DMS 273 treated with DMSO at 0.1 percent for 48 hours (cell line): ENCODE data around the gene LYSMD3.
"Not testable (repeated sequence)": the region's sequence is repeated elsewhere in the genome, so short reads cannot be mapped to it uniquely, and the experiment has no call there.

Source experiments
- DNase-seq: peaks from one replicate; lab custom pipeline; 2025; lab: John Stamatoyannopoulos, UW

LYSMD3 gene

DNA sequence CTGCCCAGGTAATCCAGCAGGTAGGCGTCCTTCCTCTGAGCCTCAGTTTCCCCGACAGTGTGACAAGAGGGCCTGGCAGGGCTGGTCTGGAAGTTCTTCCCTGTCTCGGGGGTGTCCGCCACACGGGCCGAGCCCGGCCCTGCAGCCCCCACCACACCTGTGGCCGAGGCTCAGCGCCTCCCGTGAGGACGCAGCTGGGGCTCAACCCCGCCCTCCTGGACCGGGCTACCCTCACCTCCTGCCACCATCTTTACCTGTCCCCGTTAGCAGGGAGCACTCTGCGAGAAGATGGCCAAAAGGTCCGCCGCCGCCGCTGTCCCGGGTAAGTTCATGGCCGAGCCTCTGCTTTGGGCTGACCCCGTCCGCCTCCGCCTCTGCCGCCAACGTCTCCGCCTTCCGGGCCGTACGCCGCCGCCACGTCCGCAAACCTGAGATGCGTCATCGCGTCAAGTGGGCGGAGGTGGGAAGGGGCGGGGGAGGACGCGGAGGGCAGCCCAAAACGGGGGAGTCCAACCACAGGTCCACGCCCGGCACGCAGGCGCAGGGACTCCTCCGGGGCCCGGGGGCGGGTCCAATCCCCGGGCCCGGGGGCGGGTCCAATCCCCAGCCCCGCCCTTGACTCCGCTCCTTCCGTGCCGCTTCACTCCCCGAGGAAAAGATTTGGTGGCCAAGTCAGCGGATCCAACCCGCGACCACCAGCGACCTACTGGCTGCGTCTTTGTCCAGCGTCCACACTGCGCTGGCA lies at the start of gene LYSMD3:
Gene LYSMD3, minus strand, starts transcription at position 391 of the 745 bp plus-strand sequence. CDS start 4,295 bp downstream, outside the sequence.
- peak; percentile 91 for DNase-seq

DNA sequence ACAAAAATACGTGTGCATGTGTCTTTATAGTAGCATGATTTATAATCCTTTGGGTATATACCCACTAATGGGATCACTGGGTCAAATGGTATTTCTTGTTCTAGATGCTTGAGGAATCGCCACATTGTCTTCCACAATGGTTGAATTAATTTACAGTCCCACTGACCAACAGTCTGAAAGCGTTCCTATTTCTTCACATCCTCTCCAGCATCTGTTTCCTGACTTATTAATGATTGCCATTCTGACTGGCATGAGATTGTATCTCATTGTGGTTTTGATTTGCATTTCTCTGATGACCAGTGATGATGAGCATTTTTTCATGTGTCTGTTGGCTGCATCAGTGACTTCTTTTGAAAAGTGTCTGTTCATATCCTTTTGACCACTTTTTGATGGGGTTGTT lies 47.2 kb upstream of the LYSMD3 start:
- not testable (repeated sequence) for DNase-seq

DNA sequence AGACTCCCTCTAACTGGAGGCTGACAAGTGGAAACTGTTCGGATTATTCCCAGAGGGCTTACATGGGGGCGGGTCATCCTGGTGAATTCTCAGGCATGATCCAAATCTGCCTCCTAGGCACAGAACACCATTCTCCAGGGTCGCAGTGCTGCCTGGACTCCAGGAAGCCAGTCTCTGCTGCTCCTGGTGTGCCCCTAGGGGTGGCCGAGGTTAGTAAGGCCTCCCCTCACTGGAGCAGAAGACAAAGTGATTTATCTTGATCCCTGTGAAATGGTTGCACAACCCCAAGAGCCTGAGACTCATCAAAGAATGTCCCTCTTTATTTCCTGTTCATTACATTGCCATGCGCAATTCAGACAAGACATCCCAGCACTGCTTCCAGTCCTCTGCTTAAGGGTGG lies 46.3 kb upstream of the LYSMD3 start:
- DNase-seq = no peak

DNA sequence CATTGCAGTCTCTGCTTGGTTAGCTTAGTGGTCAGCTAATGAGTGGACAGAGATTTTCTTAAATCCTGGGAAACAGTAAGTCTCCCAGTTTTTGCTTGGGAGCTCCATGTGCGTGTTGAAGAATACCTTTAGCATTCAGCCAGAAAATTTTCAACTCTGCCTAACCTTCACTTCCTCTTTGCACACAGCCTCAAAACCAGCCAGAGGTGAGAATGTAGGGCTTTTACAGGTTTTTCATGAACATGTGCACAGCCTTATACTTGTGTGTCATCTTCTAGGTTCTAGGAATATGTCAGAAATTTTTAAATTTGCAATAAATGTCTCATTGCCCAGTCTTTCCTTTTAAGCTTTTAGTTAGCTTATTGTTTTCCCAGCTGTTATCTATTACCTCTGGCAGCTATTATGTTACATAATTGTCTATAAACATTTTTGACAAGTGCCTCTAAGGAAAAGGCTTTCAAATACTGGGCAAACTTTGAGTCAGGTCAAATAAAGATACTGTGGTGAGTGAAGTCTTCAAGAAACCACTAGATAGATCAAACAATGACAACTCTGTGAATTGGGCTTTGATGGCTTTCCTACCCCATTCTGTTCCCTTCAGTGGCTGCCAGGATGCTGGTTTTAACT lies 41.9 kb upstream of the LYSMD3 start:
- DNase-seq = no peak

DNA sequence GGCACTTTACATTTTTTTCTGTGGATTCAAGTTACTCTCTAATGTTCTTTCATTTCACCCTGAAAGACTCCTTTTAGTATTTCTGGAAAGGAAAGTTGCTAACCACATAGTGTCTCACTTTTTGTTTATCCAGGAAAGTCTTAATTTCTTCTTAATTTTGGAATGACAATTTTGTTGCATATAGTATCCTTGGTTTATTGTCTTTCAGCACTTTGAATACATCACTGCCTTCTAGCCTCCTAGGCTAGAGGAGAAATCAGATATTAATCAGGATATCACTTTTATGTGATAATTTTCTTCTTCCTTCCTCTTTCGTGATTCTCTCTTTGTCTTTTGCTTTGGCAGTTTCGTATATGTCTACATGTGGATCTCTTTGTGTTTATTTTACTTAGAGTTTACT lies 40.6 kb upstream of the LYSMD3 start:
- no peak for DNase-seq

DNA sequence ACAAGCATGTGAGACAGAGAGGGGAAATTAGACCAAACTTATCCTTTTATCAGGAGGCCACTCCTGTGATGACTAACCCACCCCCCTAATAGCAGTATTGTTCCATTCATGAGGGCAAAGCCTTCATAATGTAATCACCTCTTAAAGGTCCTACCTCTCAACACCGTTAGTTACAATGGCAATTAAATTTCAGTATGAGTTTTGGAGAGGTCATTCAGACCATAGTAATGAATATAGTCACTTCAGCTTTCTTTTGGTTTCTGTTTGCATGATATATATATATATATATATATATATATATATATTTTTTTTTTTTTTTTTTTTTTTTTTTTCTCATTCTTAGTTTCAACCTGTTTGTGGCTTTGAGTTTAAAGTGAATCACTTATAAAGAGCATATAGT lies 39.7 kb upstream of the LYSMD3 start:
- no peak for DNase-seq

DNA sequence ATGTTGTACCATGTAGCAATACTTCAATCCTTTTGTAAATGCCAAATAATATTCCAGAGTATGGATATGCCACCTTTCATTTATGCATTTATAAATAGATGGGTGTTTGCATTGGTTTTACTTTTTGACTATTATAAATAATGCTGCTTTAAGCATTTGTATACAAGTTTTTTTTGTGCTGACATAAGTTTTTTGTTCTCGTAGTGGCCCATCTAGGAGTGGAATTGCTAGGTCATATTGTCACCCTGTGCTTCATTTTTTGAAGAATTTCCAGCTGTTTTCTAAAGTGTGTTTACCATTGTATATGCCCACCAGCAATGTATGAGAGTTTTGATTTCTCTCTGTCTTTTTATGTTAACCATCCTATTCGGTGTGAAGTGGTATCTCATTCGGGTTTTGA lies 36.1 kb upstream of the LYSMD3 start:
- no peak for DNase-seq

DNA sequence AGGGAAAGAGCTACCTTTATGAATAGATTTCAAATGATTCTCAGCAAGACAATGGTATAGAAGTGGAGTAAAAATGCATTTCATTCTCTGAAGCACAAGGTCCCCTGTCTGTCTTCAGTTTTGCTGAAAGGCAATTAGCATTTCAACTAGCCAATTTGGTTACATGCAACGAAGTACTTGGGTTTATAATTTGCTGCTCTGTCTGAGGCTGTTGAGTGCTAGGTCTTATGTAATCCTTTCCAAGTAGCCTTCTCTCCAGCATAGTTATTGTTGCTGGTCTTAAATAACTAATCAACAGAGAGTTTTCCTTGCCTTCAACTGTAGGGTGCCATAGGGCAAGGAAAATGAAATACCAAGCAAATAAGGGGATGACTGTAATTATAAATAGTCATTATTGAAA lies 33.7 kb upstream of the LYSMD3 start:
- peak; percentile 82 for DNase-seq

DNA sequence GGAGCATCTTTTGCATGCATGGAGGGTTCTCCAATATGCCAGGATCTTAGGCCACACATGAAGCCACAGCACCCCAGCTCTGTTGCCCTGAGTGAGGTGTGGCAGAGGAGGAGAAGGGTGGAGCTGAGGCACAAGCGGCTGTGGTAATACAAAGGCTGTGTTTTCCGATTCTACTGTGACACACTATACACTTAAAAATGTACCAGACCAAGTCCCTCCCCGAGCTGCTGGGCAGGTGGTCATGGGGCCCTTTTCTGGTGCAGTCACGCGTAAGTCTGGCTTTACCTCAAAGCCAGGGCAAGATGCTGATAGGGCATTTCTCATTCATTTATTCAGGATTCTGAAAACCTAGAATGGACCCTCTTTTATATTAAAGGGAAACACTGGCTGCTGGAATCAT lies 33.0 kb upstream of the LYSMD3 start:
- DNase-seq = peak; percentile 57

DNA sequence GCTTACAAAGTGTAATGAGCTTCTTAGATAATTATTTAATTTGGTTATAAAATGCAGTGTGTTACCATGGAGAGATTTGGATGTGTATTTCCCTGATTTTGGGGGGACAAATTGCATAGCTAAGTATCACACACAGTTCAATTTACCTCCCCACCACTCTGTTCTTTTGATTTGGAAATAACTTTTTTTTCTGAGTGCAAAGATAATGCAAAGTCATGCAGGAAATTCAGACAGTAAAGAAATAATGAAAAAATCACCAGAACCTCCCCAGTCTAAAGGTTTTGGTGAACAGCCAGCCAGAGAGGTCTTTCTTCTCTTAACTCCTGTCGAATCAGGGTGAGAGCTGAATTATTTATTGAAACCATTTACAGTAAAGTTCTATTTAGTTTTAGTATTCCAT lies 32.4 kb upstream of the LYSMD3 start:
- no peak for DNase-seq

DNA sequence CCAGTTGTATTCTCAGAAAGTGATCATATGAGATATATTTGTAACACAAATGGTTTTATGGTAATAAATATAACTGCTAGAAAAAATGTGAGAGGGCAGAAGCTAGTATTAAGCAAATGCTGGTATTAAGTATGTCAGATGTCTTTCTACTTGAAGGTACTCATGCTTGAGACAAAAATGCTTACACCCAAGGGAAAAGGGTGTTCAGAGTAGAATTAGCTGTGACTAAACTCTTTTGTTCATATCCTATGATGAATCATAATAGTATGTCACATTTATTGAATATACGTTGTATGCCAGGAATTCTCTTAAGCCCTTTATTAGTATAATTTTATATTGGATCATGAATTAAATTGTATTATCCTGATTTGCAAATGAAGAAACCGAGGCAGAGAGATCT lies 31.4 kb upstream of the LYSMD3 start:
- DNase-seq = no peak

DNA sequence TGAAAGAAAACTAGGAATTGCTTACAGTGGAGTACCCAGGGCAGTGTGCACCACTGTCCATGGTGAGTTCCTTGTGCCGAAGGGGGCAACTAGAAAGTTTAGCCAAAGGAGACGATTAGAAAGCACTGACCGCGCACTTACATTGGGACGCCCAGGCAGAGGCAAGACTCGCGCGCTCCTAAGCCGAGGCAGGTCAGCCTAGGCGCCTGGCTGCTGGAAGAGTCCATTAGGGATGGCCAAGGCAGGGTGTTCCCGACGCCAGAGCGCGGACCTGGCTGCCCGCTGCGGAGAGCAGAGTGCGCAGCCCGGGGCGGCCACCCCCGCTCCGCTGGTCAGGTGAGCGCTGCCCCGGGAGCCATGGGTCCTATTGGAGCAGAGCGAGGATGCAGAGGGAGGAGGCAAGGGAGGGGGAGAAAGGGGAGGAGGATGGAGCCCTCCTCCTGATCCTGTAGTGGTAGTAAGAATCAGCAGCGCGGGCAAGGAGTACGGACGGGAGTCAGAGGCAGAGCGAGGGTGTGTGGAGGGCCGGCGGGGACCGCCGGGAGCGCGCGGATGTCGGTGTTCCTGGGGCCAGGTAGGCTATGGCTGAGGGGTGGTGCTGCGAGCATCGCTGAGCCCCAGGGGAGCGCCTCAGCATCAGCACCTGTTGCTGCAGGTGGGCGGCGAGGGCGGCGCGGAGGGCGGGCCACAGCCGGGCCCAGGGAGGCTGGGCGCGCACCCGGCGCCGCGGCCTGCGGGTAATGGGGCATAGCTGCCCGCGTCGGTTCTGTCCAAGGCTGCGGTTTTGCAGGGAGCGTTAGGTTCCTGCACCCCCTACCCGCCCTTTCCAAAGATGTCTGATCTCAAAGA lies 29.2 kb upstream of the LYSMD3 start, which contains the start of gene ADGRV1:
Gene ADGRV1, plus strand, starts transcription at position 454 of the 849 bp plus-strand sequence. Its CDS starts 99 bp downstream, at position 553.
- DNase-seq = peak; percentile 97

DNA sequence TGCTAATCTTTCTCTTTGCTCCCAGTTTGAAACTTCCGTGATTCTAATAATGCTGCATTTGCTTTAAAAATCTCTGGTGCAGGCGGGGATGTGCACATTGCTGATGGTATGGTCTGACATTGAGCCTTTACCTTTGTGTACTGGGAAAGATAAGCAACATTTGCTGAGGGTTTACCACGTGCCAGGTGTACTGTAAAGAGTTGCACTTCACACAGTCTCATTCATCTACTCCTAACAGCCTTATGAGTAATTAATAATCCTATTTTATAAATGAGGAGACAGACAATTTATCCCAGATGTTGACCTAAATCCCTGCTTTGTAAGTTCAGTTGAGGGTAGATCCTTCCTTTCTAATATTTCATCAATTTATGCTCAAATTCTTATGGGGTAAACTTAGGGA lies 28.5 kb upstream of the LYSMD3 start:
- DNase-seq = no peak

DNA sequence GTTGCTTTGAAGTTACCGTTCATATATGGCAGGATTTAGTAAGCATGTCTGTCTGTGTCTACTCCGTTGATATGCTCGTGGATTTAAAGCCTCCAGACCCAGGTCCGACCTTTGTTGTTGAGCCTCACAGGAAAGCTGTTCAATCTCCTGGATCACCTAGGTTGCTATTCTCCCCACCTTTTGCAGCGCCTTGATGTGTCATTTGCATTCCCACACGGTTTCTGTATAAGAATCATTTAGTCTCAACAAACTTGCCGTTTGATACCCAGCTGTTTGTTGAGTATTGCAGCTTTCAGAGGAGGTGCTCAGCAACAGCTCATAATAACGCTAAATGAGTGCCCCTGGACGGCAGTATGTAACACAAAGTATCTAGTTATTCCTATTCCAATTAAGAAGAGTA lies 28.0 kb upstream of the LYSMD3 start:
- no peak for DNase-seq

DNA sequence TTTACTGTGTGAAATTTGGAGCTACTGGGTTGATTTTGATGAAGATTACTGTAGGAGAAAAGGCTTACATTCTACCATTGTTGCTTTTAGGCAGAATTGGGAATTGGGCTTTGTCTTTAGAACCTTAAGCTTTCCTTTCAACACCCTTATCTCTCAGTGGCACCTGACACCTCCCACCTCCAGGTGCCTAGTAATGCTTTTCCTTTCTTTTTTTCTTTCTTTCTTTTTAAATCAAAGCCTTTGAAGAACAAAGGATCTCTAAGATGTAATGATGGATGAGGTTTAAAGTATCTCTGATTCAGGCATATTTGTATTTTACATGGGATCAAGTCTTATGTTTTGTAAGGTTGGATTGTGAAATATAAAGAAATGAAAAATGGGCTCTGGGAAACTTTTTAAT lies 26.3 kb upstream of the LYSMD3 start:
- DNase-seq = no peak

DNA sequence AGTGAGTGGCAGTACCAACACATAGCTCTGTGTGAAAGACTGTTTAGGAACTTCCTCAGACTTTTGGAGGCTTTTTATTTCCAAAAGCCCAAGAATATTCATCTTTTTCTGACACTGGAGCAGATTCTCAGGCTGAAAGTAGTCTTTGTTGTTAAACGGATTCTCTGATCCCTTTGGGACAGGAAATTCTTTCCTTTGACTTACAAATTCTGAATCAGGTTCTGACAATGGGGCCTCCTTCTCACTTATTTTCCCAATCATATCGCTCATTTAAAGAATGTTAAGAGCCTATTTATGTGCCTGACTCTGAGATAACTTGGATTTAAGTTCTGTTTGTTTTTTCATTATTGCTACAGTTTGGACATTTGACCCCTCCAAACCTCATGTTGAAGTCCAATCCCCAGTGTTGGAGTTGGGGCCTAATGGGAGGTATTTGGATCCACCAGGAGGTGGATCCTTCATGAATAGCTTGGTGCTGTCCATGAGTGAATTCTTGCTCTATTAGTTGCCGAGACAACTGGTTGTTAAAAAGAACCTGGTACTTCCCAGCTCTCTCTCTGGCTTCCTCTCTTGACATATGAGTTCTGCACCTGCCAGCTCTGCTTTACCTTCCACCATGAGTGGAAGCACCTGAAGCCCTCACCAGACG lies 25.1 kb upstream of the LYSMD3 start:
- no peak for DNase-seq

DNA sequence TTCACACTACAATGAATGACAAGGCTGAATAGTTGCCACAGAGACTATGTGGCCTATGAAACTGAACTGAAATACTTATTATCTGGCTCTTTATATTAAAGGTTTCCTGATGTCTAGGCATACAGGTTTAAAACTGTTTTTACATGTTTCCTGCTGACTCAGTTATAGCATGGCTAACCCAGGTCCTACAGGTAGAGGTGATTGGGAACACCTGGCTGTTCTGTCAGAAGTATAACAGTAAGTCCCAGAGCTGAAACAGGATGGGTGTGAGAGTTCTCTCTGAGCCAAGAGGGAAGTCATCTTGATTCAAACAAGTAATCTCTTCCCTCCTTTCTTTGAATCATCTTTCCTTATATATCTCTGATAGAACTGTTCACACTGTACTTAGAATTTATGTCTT lies 24.3 kb upstream of the LYSMD3 start:
- DNase-seq = no peak

DNA sequence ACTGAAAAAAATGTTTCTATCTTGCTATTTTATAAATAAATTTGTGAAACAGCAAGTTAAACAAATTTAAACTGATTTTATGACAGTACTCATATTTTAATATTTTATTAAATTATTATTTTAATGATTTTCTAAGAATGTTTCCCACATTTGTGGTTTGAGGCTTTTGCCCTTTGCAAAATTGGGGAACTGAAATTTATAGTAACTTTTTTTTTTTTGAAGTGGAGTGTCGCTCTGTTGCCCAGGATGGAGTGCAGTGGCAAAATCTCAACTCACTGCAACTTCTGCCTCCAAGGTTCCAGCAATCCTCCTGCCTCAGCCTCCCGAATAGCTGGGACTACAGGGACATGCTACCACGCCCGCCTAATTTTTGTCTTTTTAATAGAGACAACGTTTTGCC lies 22.0 kb upstream of the LYSMD3 start:
- no peak for DNase-seq

DNA sequence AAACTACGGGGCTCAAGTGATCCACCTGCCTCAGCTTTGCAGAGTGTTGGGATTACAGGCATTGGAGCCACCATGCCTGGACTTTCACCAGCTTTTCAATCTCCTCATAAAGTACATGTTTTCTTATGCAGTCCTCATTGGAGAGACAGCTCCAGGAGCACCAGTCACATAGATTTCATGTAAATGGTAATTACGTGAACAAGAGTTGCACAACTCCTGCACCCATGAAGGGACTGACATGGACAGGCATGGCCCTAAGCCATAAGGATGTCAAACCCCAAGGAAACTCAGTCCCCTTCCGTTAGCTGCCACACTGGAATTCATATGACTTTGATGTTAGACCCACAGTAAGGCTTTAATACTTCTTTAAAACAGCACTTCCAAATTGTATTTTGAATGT lies 21.6 kb upstream of the LYSMD3 start:
- DNase-seq = no peak

DNA sequence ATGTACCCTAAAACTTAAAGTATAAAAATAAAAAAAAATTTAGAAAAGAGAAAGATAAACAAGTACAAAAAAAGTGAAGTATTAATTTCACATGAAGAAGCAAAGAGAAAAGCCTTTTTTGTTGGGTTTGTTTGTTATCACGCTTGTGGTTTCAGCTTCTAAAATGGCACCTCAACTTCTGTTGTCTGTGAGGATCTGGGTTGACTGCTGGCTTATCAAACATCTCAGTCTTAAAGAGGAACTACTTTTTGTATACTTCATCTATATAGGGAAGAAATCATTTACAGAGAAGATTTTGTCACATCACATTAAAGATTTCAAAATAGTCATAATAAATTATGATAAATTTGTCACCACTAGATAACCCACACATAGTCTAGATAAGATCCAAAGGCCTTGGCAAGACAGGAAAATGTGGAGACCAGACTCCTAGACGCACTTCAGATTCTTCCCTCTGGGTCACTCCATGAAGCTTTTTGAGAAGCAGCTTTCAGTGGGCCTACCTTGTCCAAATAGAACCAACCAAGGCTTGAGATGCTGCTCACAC lies 20.4 kb upstream of the LYSMD3 start:
- DNase-seq = no peak

DNA sequence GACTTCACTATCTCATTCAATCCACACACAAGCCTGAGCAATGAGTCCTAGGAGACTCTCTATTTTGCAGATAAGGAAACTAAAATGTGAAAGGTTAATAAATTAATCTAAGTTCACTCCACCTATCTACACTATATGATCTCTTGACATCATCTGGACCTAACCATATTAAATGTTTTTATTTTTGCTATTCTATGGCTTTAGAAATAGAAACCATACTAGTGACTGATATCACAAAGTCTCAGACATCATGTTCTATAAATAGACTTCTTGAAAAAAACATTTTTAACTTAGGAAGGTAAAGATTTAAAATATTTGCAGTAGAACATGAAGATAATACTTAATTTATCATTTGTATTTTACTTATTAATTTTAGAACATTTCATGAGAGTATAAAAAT lies 19.8 kb upstream of the LYSMD3 start:
- DNase-seq = no peak

DNA sequence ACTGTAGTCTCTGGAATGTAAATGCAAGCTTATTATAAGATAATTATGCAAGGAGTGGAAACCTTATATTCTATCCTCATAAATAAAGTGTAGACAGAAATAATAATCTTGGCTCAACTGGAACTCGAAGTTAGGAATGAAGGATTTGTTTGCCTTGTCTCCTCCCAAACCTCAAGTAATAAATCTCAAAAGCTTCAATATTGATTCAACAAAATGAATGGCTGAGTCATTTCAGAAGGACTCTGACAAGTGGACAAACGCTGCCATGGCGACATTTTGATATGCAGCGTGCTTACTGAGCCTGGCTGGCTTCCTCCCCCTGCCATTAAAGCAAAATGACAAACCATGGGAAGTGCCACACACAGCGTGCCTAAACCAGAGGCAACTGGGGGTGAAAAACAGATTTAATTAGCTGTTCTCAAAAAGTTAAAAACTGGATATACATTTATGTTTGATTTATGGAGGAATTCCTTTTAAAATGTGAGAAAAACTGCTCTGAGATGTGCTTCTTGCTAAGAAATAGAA lies 18.7 kb upstream of the LYSMD3 start:
- no peak for DNase-seq
